HG02938 (cell line): ENCODE data around the gene PCA3.

Experiments used
- ATAC-seq: cut with Tn5 transposase; IDR thresholded peaks from one replicate; pipeline ENCODE4 v1.9.1; 2021; ENCODE audit warnings: mild to moderate bottlenecking, moderate library complexity; ENCODE audit not compliant: unreplicated experiment

The PCA3 gene

GRCh38 chr9:76818271-76818670 is 54.0 kb downstream of the PCA3 start:
- ATAC-seq: no peak

GRCh38 chr9:76820431-76820830 is 56.2 kb downstream of the PCA3 start:
- ATAC-seq: no peak

DNA sequence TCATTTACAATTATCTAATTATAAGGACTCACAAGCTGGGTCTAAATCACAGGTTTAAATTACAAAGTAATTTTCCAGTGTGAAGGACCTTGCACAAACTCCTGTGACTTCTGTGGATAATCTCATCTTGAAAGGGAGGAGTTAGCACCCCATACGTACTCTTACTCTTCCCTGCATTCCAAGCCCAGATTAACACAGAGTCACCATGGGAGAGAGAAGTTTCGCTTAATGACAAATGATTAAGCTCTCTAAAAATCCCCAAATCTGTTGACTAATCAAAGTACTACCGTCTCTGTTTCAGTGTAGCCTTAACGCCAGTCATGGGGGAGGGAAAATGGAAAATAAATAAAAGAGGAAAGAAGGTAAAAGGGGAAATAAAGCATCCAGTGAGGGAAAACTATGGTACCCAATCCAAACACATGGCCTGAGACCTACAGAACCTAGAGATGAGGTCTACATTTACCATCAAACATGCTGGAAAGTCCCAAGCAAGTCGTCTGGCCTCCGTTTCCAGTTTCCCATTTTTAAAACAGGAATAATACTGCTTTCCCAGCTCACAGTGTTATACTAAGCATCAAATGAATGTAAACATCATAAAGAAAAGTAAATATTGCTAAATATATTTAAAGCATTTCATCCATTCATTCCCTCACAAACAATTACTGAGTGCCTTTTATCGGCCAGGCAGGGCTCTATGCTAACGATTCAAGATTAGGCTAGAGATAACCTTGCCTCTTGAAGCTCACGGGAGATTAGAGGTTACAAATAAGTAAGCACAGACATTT is 63.2 kb downstream of the PCA3 start:
- ATAC-seq: no peak

DNA sequence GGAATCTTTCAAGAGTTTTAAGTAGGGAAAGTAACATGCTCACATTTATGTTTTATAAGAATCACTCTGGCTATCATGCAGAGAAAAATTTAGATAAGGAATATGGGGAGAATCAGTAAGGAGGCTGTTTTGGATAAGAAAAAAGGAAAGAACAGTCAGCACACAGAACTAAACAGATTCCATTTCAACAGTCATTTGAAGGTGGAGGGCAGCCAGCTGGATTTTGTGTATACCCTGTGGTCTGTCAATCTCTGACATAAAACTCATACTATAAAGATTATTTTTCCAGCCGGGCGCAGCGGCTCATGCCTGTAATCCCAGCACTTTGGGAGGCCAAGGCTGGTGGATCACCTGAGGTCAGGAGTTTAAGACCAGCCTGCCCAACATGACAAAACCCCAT is 64.2 kb downstream of the PCA3 start:
- no peak for ATAC-seq

DNA sequence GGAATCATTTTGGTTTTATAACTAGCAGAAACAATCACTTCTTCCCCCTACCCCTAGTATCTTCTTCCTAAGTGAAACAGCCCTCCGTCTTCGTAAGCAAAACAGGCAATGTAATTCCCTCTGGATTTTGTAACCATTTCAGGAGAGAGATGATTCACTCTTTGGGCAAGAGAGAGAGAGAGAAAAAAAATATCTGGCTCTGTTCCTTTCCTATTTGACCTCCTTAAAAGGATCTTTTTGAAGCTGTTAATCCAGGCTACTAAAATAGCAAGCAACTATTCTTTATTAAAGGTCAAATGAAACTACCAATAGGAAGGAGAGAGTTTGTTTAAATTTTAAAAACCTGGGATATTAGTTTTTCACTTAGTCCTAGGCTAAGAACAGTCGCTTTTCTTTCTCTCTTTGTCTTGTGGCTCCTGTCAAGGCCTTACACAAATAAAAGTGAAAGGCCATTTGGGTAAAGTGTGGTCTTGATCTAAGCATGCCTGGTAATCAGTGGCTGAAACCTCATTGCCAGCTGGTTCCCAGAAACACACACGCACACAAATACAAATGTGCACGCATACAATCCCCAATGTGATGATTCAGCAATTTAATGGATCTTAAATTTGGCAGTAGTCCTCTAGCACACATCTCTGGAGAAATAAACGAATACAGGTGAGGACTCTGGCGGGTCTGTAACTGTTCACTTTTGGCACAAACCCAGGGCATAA is 71.5 kb downstream of the PCA3 start:
- ATAC-seq: no peak
